Hepatocyte (in vitro differentiated cells): ENCODE measurements around the gene TMEFF2. TPM values are rescaled to one million over a fixed set of nuclear protein-coding genes. Genes with fewer than 3 reads are reported as not detected.

ENCODE experiments used
- DNase-seq: peaks from one replicate; pipeline ENCODE4 v3.0.0-alpha.2; 2016; ENCODE audit warnings: low spot score
- H2AFZ ChIP-seq: fragments of 200-600 bp; sonication (generic); 2 replicates; pipeline ENCODE4 v1.6.0; 2016; ENCODE audit warnings: antibody characterized with exemption, mild to moderate bottlenecking
- H3K27ac ChIP-seq: fragments of 200-600 bp; sonication (generic); 2 replicates; pipeline ENCODE4 v1.5.1; 2016; ENCODE audit warnings: mild to moderate bottlenecking
- H3K27me3 ChIP-seq: fragments of 200-600 bp; sonication (generic); 2 replicates; pipeline ENCODE4 v1.6.1; 2016
- H3K36me3 ChIP-seq: fragments of 200-600 bp; sonication (generic); replicated peaks from 2 replicates; pipeline ENCODE4 v1.5.1; 2016; ENCODE audit warnings: low read depth; ENCODE audit not compliant: insufficient read depth
- H3K4me1 ChIP-seq: fragments of 200-600 bp; sonication (generic); 2 replicates; pipeline ENCODE4 v1.5.1; 2016; ENCODE audit warnings: mild to moderate bottlenecking, moderate library complexity; ENCODE audit not compliant: insufficient read depth
- H3K4me2 ChIP-seq: fragments of 200-600 bp; sonication (generic); 2 replicates; pipeline ENCODE4 v1.6.0; 2016
- H3K4me3 ChIP-seq: fragments of 200-600 bp; sonication (generic); 2 replicates; pipeline ENCODE4 v1.5.1; 2016; ENCODE audit warnings: mild to moderate bottlenecking
- H3K79me2 ChIP-seq: fragments of 200-600 bp; sonication (generic); 2 replicates; pipeline ENCODE4 v1.6.0; 2017; ENCODE audit warnings: mild to moderate bottlenecking
- H3K9me2 ChIP-seq: fragments of 200-600 bp; sonication (generic); replicated peaks from 2 replicates; pipeline ENCODE4 v1.6.0; 2017; ENCODE audit warnings: mild to moderate bottlenecking; ENCODE audit not compliant: insufficient read depth
- H3K9me3 ChIP-seq: fragments of 200-600 bp; sonication (generic); 2 replicates; pipeline ENCODE4 v1.5.1; 2016; ENCODE audit warnings: low read depth, mild to moderate bottlenecking
- H4K20me1 ChIP-seq: fragments of 200-600 bp; sonication (generic); 2 replicates; pipeline ENCODE4 v1.6.0; 2016; ENCODE audit warnings: mild to moderate bottlenecking; ENCODE audit not compliant: insufficient read depth, poor library complexity, severe bottlenecking
- CTCF ChIP-seq: fragments of 200-600 bp; sonication (generic); IDR thresholded peaks from 2 replicates; pipeline ENCODE4 v1.5.1; 2016; ENCODE audit warnings: antibody characterized with exemption, mild to moderate bottlenecking; ENCODE audit not compliant: poor library complexity
- EZH2 ChIP-seq: fragments of 200-600 bp; sonication (generic); IDR thresholded peaks from 2 replicates; pipeline ENCODE4 v1.6.1; 2016; ENCODE audit warnings: antibody characterized with exemption, mild to moderate bottlenecking, borderline replicate concordance
- EZH2phosphoT487 ChIP-seq: fragments of 200-600 bp; sonication (generic); IDR thresholded peaks from one replicate; pipeline ENCODE4 v1.6.1; 2018; ENCODE audit warnings: antibody characterized with exemption, mild to moderate bottlenecking, low read depth, moderate library complexity; ENCODE audit not compliant: unreplicated experiment, severe bottlenecking
- WGBS: methylation state at CpG from one replicate; pipeline ENCODE4 v1.1.6; 2016; ENCODE audit warnings: low lambda C conversion rate; ENCODE audit errors: missing lambda C conversion rate; 5-methylcytosine and 5-hydroxymethylcytosine counted together
- polyA plus RNA-seq: library from polyadenylated mRNA; unstranded; fragments of >200 nt; fragmentation: Nextera tagmentation; extraction: Ambion mirVana; gene quantifications from 2 replicates; pipeline ENCODE4 v1.2.1, GENCODE V29; 2016
- total RNA-seq: library from RNA; depleted of rRNA; stranded (reverse); fragments of >200 nt; gene quantifications from 2 replicates; pipeline ENCODE4 v1.2.3, GENCODE V29; 2014

The TMEFF2 gene
- total and polyA plus RNA-seq, 2 experiments from 2014 or later: 0.43 to 1.8 TPM

- no peaks in the 10 kb centered on the region for H3K9me3 ChIP-seq
- H3K27ac ChIP-seq: no peak overlapping the region
- H3K4me3 ChIP-seq: no peak overlapping the region
- no peaks in the 10 kb centered on the region for H3K79me2 ChIP-seq
- TF ChIP-seq CTCF (no peak), EZH2phosphoT487 (no peak), EZH2 (no peak)
- no peaks in the 10 kb centered on the region for H3K27me3 ChIP-seq
- DNase-seq: no peak
- H2AFZ ChIP-seq: no peak overlapping the region
- no peaks in the 10 kb centered on the region for H3K36me3 ChIP-seq
- H3K4me1 ChIP-seq: no peaks in the 10 kb centered on the region
- no peaks in the 10 kb centered on the region for H3K9me2 ChIP-seq
- H4K20me1 ChIP-seq: no peaks in the 10 kb centered on the region
- 81% methylated on average over 6 of the region's 6 CpGs for WGBS
- no peak overlapping the region for H3K4me2 ChIP-seq
These were observed 151.4 kb downstream of the TMEFF2 start for GRCh38 chr2:192043216-192043870.

GRCh38 chr2:192042126-192042525, 152.6 kb downstream of the TMEFF2 start:
- Histone ChIP-seq H4K20me1 (no peaks in the 10 kb centered on the region), H3K27me3 (no peaks in the 10 kb centered on the region), H3K4me1 (no peaks in the 10 kb centered on the region), H3K79me2 (no peaks in the 10 kb centered on the region), H2AFZ (no peak overlapping the region), H3K27ac (no peak overlapping the region), H3K9me2 (no peaks in the 10 kb centered on the region), H3K4me3 (no peak overlapping the region), H3K36me3 (no peaks in the 10 kb centered on the region), H3K4me2 (no peak overlapping the region), H3K9me3 (no peaks in the 10 kb centered on the region)
- 92% methylated on average over 5 of the region's 5 CpGs for WGBS
- DNase-seq: no peak
- TF ChIP-seq CTCF: no peak
- TF ChIP-seq EZH2phosphoT487: no peak
- TF ChIP-seq EZH2: no peak

- TF ChIP-seq EZH2 (no peak), EZH2phosphoT487 (no peak), CTCF (no peak)
- 71% methylated on average over 1 of the region's 1 CpG for WGBS
These were observed 156.6 kb downstream of the TMEFF2 start for GRCh38 chr2:192038110-192038509.

More at GRCh38 chr2:192038110-192038509, 156.6 kb downstream of the TMEFF2 start:
- Histone ChIP-seq H3K79me2 (no peaks in the 10 kb centered on the region), H3K27ac (no peak overlapping the region), H4K20me1 (no peaks in the 10 kb centered on the region), H3K27me3 (no peaks in the 10 kb centered on the region), H3K4me3 (no peak overlapping the region), H3K4me1 (no peaks in the 10 kb centered on the region), H2AFZ (no peak overlapping the region), H3K36me3 (no peaks in the 10 kb centered on the region), H3K9me2 (no peaks in the 10 kb centered on the region), H3K9me3 (no peaks in the 10 kb centered on the region), H3K4me2 (no peak overlapping the region)
- no peak for DNase-seq
